ENCODE results near the gene ARHGEF6. TPM values are rescaled to one million over a fixed set of nuclear protein-coding genes. Genes with fewer than 3 reads are reported as not detected.

ARHGEF6 gene
- total RNA-seq, 1 donor, result 10.0 TPM

DNA sequence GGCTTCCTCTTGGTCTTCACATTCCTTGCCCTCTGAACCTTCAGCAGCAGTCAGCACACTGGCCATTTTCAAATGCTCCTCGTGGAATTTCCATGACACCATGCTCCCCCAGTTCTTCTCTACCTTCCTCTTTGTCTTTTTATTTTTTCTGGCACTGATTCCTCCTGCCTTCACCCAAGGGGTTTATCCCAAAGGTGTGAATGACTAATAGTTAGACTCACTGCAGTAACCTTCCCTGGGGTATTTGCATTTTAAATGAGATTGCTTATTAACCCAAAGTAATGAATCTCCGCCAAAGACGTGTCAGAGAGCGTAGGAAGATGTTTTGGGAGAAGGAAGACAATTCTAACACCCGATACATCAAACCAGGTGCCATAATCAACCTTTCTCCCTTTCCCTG, 96.6 kb downstream of the ARHGEF6 start:
- TF ChIP-seq, protein P1, sequence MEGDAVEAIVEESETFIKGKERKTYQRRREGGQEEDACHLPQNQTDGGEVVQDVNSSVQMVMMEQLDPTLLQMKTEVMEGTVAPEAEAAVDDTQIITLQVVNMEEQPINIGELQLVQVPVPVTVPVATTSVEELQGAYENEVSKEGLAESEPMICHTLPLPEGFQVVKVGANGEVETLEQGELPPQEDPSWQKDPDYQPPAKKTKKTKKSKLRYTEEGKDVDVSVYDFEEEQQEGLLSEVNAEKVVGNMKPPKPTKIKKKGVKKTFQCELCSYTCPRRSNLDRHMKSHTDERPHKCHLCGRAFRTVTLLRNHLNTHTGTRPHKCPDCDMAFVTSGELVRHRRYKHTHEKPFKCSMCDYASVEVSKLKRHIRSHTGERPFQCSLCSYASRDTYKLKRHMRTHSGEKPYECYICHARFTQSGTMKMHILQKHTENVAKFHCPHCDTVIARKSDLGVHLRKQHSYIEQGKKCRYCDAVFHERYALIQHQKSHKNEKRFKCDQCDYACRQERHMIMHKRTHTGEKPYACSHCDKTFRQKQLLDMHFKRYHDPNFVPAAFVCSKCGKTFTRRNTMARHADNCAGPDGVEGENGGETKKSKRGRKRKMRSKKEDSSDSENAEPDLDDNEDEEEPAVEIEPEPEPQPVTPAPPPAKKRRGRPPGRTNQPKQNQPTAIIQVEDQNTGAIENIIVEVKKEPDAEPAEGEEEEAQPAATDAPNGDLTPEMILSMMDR (IDR thresholded peaks at IDR 0.05; ENCODE audit: insufficient read depth, low read length), result no peak
- DNase-seq (ENCODE audit: low read depth), result no peak
- H3K4me3 ChIP-seq (ENCODE audit: low read depth, low read length), result no peak overlapping the region

DNA sequence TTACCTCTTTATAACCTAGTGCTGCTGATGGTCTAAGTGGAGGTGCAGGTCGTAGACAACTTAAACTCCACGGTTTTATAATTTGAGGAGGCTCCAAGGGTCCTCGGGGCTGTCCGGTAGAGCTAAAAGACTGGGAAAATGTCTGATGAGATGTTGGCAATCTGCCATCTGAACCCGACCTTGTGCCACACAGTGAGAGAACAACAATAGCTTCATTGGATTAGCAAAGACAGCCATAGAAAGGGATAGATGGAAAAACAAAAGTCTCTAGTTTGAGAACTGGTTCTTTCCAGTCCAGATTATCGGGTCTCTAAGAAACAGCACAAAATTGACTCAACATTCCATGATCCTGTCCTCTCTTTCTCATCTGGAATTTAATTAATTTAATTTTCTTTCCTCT, 101.2 kb downstream of the ARHGEF6 start:
- no peak overlapping the region for H3K4me3 ChIP-seq (ENCODE audit: low read depth, low read length)
- TF ChIP-seq, protein P1 (IDR thresholded peaks at IDR 0.05; ENCODE audit: insufficient read depth, low read length), result no peak
- no peak for DNase-seq (ENCODE audit: low read depth)

DNA sequence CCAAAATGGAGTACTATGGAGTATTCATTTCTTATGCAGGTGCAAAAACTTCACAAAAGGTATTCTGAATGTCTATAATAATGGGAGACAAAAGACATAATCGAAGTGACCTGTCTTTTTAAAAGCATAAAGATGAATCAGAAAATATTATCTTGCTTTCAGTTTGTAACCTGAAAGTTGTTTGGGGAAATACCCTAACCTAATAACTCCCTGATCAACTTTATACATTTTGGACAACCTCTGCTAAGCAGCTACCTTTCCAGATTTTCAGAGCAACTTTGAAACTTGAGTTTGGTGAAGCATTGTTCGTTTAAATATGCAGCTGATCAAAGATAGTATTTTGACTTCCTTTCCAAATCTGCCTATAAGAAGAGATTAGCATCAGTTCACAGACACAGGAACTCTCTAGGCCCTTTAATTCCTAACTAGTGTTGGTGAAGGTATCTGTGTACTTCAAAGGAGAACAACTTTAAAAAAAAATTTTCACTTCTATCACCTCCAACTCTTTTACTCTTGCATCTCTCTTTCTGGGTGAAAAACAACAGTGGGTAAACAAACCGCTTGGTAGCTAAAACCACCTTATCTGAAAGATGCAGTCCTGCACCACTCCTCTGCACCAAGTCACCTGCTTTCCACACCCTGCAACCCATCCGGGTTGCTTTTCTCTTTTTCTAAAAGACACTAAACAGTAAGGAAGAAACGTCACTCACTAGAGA, 106.3 kb downstream of the ARHGEF6 start:
- TF ChIP-seq, protein P1 (IDR thresholded peaks at IDR 0.05; ENCODE audit: insufficient read depth, low read length), result no peak
- no peak for DNase-seq (ENCODE audit: low read depth)
- H3K4me3 ChIP-seq (ENCODE audit: low read depth, low read length), result no peak overlapping the region

DNA sequence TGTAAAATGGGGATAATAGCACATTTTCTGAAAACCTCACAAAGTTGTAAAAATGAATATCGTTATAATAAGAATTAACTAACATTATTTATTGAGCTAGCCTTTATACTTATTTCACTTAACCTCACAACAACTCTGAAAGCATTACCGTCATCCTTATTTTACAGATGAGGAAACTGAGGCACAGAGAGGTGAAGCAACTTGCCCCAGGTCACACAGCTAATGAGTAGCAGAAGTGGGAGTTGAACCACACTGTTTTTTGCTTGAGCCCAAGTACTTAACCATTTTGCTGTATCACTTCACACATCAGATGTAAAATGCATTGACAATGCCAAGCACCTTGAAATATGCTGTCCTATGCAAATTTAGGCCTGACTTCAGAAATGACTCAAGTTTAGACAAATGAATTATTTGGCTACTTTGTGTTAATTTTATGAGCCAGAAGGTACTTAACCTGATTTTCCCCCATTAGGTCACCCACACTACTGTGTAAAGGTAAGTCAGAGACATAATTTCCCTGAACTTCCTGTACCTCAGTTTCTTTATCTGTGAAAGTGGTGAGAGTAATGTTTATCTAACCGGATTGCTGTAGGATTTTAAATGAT, 109.6 kb downstream of the ARHGEF6 start:
- no peak for DNase-seq (ENCODE audit: low read depth)
- TF ChIP-seq, protein P1 (IDR thresholded peaks at IDR 0.05; ENCODE audit: insufficient read depth, low read length), result no peak
- H3K4me3 ChIP-seq (ENCODE audit: low read depth, low read length), result no peak overlapping the region

DNA sequence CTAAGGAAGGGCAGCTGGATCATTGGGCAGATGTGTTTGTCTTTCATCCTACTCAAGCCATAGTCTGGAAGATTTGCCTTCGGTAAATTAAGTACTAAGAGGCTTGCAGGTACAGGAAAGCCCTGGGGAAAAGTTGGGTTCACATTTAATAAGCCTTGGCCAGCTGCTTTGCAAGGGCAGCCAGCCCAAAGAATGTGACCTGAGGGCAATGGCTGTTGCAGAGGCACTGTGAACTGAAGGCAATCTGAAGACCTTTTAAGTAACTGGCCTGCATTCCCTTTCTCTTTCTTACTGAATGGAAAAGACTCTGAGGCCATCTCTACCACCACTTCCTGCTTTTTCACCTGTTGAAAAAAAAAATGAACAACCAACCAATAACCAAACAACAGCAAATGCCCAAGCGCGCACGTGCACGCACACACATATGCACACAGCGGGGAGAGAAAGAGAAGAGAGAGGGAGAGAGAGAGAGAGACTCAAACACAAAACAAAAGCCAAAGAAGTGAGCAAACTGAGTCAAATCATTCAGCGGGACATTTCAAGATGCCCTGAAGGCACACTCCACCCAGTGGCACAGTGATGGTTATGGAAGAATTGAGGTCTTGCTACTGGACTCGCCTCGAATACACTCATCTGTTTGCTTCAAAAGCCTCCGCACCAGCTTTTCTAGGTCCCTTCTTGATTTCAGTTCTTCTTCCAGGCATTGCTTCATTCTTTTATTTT, 113.1 kb downstream of the ARHGEF6 start:
- TF ChIP-seq, protein P1 (IDR thresholded peaks at IDR 0.05; ENCODE audit: insufficient read depth, low read length), result no peak
- no peak for DNase-seq (ENCODE audit: low read depth)
- H3K4me3 ChIP-seq (ENCODE audit: low read depth, low read length), result no peak overlapping the region

DNA sequence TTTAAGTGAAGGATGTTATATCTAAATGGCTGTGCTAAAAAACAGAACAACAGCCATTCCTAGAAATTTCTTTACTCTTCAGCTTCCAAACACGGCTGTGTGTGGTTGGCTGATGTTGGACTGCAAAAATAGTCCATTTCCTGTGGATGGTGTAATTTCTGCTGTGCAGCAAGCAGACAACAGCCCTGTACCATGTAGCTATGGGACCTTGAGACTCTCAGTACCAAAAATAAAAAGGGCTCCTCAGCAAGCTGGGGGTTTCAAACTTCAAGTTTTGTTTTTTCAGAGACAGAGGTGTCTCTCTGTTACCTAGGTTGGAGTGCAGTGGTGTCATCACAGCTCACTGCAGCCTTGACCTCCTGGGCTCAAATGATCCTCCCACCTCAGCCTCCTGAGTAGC, 114.6 kb downstream of the ARHGEF6 start:
- no peak for DNase-seq (ENCODE audit: low read depth)
- TF ChIP-seq, protein P1 (IDR thresholded peaks at IDR 0.05; ENCODE audit: insufficient read depth, low read length), result no peak
- H3K4me3 ChIP-seq (ENCODE audit: low read depth, low read length), result no peak overlapping the region

Measured in fibroblast of the aortic adventitia (primary cell).